Neural crest cell (in vitro differentiated cells): ENCODE results near the gene MRPL34. TPM values are rescaled to one million over a fixed set of nuclear protein-coding genes. Genes with fewer than 3 reads are reported as not detected.

Experiments used
- DNase-seq: peaks from one replicate; pipeline ENCODE4 v3.0.0; 2021; ENCODE audit warnings: low read depth, mixed read lengths, low spot score
- H3K27ac Mint-ChIP-seq: one replicate; pipeline ENCODE4 v1.8.0; 2021; ENCODE audit warnings: mild to moderate bottlenecking, mixed read lengths; ENCODE audit not compliant: unreplicated experiment
- H3K27me3 Mint-ChIP-seq: 2 replicates; pipeline ENCODE4 v1.8.0; 2021; ENCODE audit warnings: low read depth, mild to moderate bottlenecking, mixed read lengths
- H3K36me3 Mint-ChIP-seq: 2 replicates; pipeline ENCODE4 v1.8.0; 2021; ENCODE audit warnings: low read depth, mild to moderate bottlenecking, mixed read lengths
- H3K4me1 Mint-ChIP-seq: 2 replicates; pipeline ENCODE4 v1.8.0; 2021; ENCODE audit warnings: mixed read lengths
- H3K4me3 Mint-ChIP-seq: one replicate; pipeline ENCODE4 v1.8.0; 2021; ENCODE audit warnings: mild to moderate bottlenecking, mixed read lengths
- H3K9me3 Mint-ChIP-seq: 2 replicates; pipeline ENCODE4 v1.8.0; 2021; ENCODE audit warnings: mixed read lengths
- total RNA-seq: library from RNA; stranded (reverse); gene quantifications from 2 replicates; pipeline ENCODE4 v1.2.1, GENCODE V29; 2021
- TF ChIP-seq, protein P1 (sequence below): fragments of 200-600 bp; sonication (generic); conservative IDR thresholded peaks from 2 replicates; pipeline ENCODE4 v1.5.0; 2021; ENCODE audit warnings: antibody characterized with exemption, mild to moderate bottlenecking

The MRPL34 gene
- total RNA-seq, 1 donor from 2014 or later: 74.2 TPM

DNA sequence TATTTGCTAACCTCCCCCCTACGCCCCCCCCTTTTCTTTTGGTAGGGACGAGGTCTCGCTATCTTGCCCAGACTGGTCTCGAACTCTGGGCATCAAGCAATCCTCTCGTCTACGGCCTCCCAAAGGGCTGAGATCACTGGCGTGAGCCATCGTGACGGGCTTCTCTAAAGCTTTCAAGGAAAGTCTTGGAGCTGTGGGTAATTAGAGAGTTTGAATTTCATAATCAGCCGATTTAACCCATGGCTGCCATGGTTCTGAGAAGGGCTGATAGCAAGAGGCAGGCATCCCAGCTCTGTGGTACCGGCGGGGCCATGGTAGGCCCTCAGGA, 1.8 kb upstream of the MRPL34 start:
- Mint-ChIP-seq H3K4me3 (peak overlapping the region; percentile 85), H3K4me1 (peaks cover 33% of the 10 kb centered on the region), H3K9me3 (no peaks in the 10 kb centered on the region), H3K27me3 (peaks cover 3% of the 10 kb centered on the region), H3K36me3 (peaks cover under 1% of the 10 kb centered on the region), H3K27ac (no peak overlapping the region)
- DNase-seq: no peak
- TF ChIP-seq, protein P1, sequence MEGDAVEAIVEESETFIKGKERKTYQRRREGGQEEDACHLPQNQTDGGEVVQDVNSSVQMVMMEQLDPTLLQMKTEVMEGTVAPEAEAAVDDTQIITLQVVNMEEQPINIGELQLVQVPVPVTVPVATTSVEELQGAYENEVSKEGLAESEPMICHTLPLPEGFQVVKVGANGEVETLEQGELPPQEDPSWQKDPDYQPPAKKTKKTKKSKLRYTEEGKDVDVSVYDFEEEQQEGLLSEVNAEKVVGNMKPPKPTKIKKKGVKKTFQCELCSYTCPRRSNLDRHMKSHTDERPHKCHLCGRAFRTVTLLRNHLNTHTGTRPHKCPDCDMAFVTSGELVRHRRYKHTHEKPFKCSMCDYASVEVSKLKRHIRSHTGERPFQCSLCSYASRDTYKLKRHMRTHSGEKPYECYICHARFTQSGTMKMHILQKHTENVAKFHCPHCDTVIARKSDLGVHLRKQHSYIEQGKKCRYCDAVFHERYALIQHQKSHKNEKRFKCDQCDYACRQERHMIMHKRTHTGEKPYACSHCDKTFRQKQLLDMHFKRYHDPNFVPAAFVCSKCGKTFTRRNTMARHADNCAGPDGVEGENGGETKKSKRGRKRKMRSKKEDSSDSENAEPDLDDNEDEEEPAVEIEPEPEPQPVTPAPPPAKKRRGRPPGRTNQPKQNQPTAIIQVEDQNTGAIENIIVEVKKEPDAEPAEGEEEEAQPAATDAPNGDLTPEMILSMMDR: no peak

DNA sequence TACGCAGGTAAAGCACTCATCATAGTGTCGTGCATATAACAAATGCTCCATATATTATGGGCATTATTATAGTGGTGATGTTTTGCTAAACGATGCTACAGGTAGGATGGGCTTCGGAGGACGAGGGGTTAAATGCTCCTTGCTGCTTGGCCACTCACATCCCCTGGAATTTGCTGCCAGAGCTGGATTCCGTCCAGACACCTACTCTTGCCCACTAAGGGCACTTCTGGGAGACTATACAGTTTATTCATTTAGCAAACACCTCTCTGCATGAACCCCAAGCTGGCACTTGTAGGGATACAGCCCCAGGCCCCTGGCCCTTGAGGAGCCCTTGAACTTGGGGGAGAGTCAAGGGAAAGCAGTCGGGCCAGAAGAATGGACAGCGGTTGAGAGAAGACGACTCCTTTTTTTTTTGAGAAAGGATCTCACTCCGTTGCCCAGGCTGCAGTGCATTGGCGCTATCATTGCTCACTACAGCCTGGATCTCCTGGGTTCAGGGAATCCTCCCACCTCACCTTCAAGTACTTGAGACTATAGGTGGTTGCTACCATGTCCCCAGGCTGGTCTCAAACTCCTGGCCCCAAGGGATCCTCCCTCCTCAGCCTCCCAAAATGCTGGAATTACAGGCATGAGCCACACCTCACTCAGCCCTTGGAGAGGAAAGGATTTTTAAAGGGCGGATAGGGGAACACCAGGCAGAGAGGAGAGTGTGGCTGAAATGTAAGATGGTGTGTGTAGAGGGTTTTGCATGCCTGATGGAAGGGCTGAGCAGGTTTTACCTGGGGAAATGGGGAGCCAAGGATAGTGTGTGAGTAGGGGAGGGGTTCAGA, 1.1 kb upstream of the MRPL34 start:
- Mint-ChIP-seq H3K27ac (no peak overlapping the region), H3K36me3 (no peaks in the 10 kb centered on the region), H3K4me3 (peak overlapping the region; percentile 97), H3K4me1 (peaks cover 39% of the 10 kb centered on the region), H3K27me3 (peaks cover 3% of the 10 kb centered on the region), H3K9me3 (no peaks in the 10 kb centered on the region)
- DNase-seq: no peak
- TF ChIP-seq, protein P1: no peak

DNA sequence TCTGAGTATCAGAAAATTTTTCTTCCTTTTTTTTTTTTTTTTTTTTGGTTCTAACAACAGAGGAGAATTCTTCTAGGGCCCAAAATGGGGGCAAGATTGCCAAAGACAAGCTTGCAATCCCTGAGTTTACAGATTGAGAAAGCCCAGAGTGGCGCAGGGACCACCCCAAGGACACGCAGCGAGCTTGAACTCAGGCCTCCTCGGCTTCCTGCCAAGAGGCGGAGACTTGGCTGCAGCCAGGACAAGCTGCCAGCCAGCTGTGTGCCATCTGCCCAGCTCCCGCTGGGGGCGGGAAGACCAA, 506 bp upstream of the MRPL34 start:
- Mint-ChIP-seq H3K27me3 (peaks cover 3% of the 10 kb centered on the region), H3K27ac (no peak overlapping the region), H3K9me3 (no peaks in the 10 kb centered on the region), H3K4me3 (peak overlapping the region; percentile 97), H3K36me3 (no peaks in the 10 kb centered on the region), H3K4me1 (peaks cover 42% of the 10 kb centered on the region)
- TF ChIP-seq, protein P1: no peak
- no peak for DNase-seq

DNA sequence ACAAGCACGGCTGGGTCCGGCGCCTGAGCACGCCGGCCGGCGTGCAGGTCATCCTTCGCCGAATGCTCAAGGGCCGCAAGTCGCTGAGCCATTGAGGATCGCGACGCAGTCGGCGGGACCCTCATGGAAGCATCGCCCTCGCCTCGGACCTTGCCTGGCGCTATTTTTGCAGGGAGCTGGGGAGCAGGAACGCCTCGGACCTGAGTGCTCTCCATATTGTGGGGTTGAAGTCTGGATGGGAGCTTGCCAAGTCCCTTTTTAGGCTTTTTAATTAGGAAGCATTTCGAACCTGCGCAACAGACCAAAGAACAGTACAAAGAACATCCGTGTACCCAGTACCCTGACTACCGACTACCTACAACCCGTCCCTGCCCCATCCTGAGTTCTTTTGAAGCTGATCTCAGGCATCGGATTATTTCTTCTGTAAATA, 628 bp downstream of the MRPL34 start:
- Mint-ChIP-seq H3K27ac (no peak overlapping the region), H3K4me1 (peaks cover 49% of the 10 kb centered on the region), H3K27me3 (peaks cover 3% of the 10 kb centered on the region), H3K9me3 (no peaks in the 10 kb centered on the region), H3K36me3 (no peaks in the 10 kb centered on the region), H3K4me3 (peak overlapping the region; percentile 97)
- TF ChIP-seq, protein P1: no peak
- DNase-seq: no peak

DNA sequence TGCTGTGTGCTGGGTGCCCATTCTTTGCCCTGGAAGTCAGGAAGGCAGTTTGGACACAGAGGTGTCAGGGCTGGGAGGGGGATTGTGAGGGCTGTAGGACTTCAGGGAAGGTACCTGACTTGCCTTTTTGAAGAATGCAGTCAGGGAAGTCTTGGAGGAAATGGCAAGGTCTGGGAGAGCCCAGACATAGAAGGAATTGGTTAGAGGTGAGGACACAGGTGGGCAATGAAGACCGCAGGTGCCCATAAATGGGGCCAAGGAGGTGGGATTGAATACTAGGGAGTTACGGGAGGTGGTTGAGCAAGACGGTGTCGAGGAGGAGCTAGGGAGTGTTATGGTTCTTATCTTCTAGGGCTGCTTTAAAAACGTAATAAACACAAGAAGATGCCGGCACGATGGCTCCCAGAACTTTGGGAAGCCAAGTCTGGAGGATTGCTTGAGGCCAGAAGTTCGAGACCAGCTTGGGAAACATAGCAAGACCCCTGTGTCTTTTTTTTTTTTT, 2.3 kb downstream of the MRPL34 start:
- Mint-ChIP-seq H3K4me1 (peaks cover 54% of the 10 kb centered on the region), H3K36me3 (no peaks in the 10 kb centered on the region), H3K4me3 (peak overlapping the region; percentile 97), H3K27me3 (peaks cover 3% of the 10 kb centered on the region), H3K27ac (no peak overlapping the region), H3K9me3 (no peaks in the 10 kb centered on the region)
- DNase-seq: no peak
- TF ChIP-seq, protein P1: no peak
